Nephron (organoid): ENCODE results near the gene ABCA9.

Source experiments
- H3K27ac Mint-ChIP-seq, 3 experiments: 2 replicates each; pipeline ENCODE4 v1.8.0; 2020; ENCODE audit warnings: mixed read lengths in 3 of 3, mild to moderate bottlenecking in 2 of 3, moderate library complexity in 1 of 3
- H3K27me3 Mint-ChIP-seq: 2 replicates; pipeline ENCODE4 v1.8.0; 2021; ENCODE audit warnings: low read depth, mild to moderate bottlenecking, moderate library complexity, mixed read lengths
- H3K36me3 Mint-ChIP-seq: 2 replicates; pipeline ENCODE4 v1.8.0; 2020; ENCODE audit warnings: low read depth, mixed read lengths
- H3K4me1 Mint-ChIP-seq: 2 replicates; pipeline ENCODE4 v1.8.0; 2020; ENCODE audit warnings: mixed read lengths
- H3K4me3 Mint-ChIP-seq, 3 experiments: 2 replicates each; pipeline ENCODE4 v1.8.0; 2020; ENCODE audit warnings: mild to moderate bottlenecking in 3 of 3, mixed read lengths in 3 of 3, moderate library complexity in 2 of 3
- H3K9me3 Mint-ChIP-seq: 2 replicates; pipeline ENCODE4 v1.8.0; 2020; ENCODE audit warnings: mixed read lengths
- CTCF ChIP-seq, 3 experiments: fragments of 200-600 bp; sonication (generic); IDR thresholded peaks; one replicate each; pipeline ENCODE4 v1.5.0; 2021; ENCODE audit warnings: antibody characterized with exemption in 3 of 3; ENCODE audit not compliant: unreplicated experiment in 3 of 3

ABCA9 gene

GRCh38 chr17:68937890-68938514, 122.7 kb downstream of the ABCA9 start:
- Mint-ChIP-seq H3K4me1 (no peaks in the 10 kb centered on the region), H3K27ac (peak overlapping the region in 2 of 3 experiments; percentile 50 to 70), H3K9me3 (no peaks in the 10 kb centered on the region), H3K4me3 (no peak overlapping the region), H3K27me3 (no peaks in the 10 kb centered on the region), H3K36me3 (no peaks in the 10 kb centered on the region)
- TF ChIP-seq CTCF (IDR thresholded peaks at IDR 0.05; ENCODE audit: unreplicated experiment in 3 of 3), result no peak

- no peak overlapping the region for H3K27ac Mint-ChIP-seq
- no peaks in the 10 kb centered on the region for H3K27me3 Mint-ChIP-seq
- H3K36me3 Mint-ChIP-seq, result no peaks in the 10 kb centered on the region
- H3K4me1 Mint-ChIP-seq, result no peaks in the 10 kb centered on the region
- H3K4me3 Mint-ChIP-seq, result no peak overlapping the region
- H3K9me3 Mint-ChIP-seq, result no peaks in the 10 kb centered on the region
- TF ChIP-seq CTCF (IDR thresholded peaks at IDR 0.05; ENCODE audit: unreplicated experiment in 3 of 3), result no peak
Measured at GRCh38 chr17:68927516-68927915, 133.2 kb downstream of the ABCA9 start.

- no peaks in the 10 kb centered on the region for H3K4me1 Mint-ChIP-seq
- no peak for TF ChIP-seq CTCF (IDR thresholded peaks at IDR 0.05; ENCODE audit: unreplicated experiment in 3 of 3)
- no peaks in the 10 kb centered on the region for H3K27me3 Mint-ChIP-seq
- peaks cover under 1% of the 10 kb centered on the region for H3K9me3 Mint-ChIP-seq
- no peak overlapping the region for H3K27ac Mint-ChIP-seq
- H3K36me3 Mint-ChIP-seq, result no peaks in the 10 kb centered on the region
- no peak overlapping the region for H3K4me3 Mint-ChIP-seq
Measured at GRCh38 chr17:68924793-68925720, 135.7 kb downstream of the ABCA9 start.
